Body of pancreas (tissue), 4 donors: ENCODE measurements around the gene TMC3.

Experiments
- CTCF ChIP-seq, 7 experiments: fragments of 450-650 bp in 4 of 7; fragments of 200-600 bp in 3 of 7; sonication (generic) in 3 of 7; IDR thresholded peaks; one replicate each; pipeline ENCODE4 v1.5.1; 2016 to 2019; ENCODE audit warnings: antibody characterized with exemption in 7 of 7
- POLR2A ChIP-seq, 3 donors: fragments of 450-650 bp; IDR thresholded peaks; one replicate each; pipeline ENCODE4 v1.6.1; 2016; ENCODE audit warnings: antibody characterized with exemption in 3 of 3, mild to moderate bottlenecking in 2 of 3

DNA sequence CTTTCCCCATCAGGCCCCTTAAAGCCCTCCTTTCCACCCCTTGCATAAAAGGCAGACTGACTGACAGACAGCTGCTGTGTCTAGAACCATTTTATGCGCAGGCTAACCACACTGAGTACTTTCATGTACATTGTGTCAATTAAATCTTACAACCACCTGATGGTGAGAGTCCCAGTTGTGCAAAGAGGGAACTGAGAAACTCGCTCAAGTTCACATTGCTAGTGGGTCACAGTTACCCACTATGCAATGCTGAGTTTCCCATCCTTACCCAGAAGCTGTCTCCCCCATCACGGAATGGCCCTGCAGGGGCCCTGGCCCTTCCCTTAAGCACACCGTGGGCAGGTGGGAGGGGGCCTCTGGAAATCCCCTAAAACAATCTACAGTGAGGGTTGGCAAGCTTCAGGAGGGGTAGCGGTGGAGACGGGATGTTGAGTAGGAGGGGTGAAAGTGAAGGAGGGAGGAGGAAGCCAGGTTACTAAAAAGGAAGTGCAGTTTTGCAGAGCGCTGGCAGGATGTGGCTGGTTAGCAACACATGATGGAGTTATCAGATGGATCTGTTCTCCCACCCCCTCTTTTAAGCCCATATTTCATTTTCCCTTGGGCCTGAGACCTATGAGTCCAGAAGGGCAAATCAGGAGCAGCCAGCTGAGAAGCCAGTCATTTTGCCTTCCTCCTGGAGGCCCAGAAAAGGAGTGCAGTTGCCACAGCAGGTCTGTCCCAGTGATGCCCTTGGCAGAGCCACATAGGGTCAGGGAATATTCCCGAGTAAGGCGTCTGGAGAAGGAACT, 80.1 kb downstream of the TMC3 start:
- TF ChIP-seq CTCF (IDR thresholded peaks at IDR 0.05) (no peak), POLR2A (IDR thresholded peaks at IDR 0.05) (no peak)
